CD4-positive, alpha-beta memory T cell (primary cell): ENCODE measurements around the gene TUBGCP6. TPM values are rescaled to one million over a fixed set of nuclear protein-coding genes. Genes with fewer than 3 reads are reported as not detected.
A peak's percentile ranks its signal among the peaks of the same experiment; 100 is the strongest.

Experiments
- CTCF ChIA-PET: fragments of 350-600 bp; sonication (Branson Sonifier 250); formaldehyde crosslinking; loops from one replicate; lab custom pipeline; 2021; ENCODE audit warnings: inconsistent platforms; ENCODE audit not compliant: partially characterized antibody; lab: Charles Lee
- POLR2A ChIA-PET: fragments of 350-600 bp; sonication (Branson Sonifier 250); formaldehyde crosslinking; loops from one replicate; lab custom pipeline; 2021; ENCODE audit not compliant: partially characterized antibody; lab: Charles Lee
- DNase-seq, 5 donors: peaks; one replicate each; pipeline versions ENCODE4 v3.0.0 to v3.0.0-alpha.2; 2020 to 2022; ENCODE audit warnings: mixed read lengths in 1 of 5
- H3K27ac ChIP-seq: one replicate; pipeline ENCODE4 v1.7.0; 2013; ENCODE audit warnings: low read depth, low read length
- H3K27me3 ChIP-seq: 2 replicates; pipeline ENCODE4 v1.7.0; 2013; ENCODE audit warnings: mild to moderate bottlenecking, low read length, moderate library complexity; ENCODE audit not compliant: insufficient read depth
- H3K36me3 ChIP-seq: 2 replicates; pipeline ENCODE4 v1.7.0; 2013; ENCODE audit warnings: mild to moderate bottlenecking, low read length, moderate library complexity; ENCODE audit not compliant: insufficient read depth
- H3K4me1 ChIP-seq: 2 replicates; pipeline ENCODE4 v1.7.0; 2013; ENCODE audit warnings: mild to moderate bottlenecking, low read length, moderate library complexity; ENCODE audit not compliant: insufficient read depth
- H3K4me3 ChIP-seq, 2 donors: one replicate each; pipeline ENCODE4 v1.7.0; 2013; ENCODE audit warnings: low read length in 2 of 2, mild to moderate bottlenecking in 1 of 2
- H3K9me3 ChIP-seq, 2 donors: one replicate each; pipeline ENCODE4 v1.7.0; 2013; ENCODE audit warnings: low read length in 2 of 2, control low read depth in 1 of 2; ENCODE audit not compliant: control insufficient read depth in 1 of 2
- H3K27ac Mint-ChIP-seq, 7 donors: one replicate each; pipeline ENCODE4 v1.8.0; 2020 to 2021; ENCODE audit warnings: mixed read lengths in 7 of 7, mild to moderate bottlenecking in 6 of 7, inconsistent platforms in 3 of 7, moderate library complexity in 3 of 7
- H3K27me3 Mint-ChIP-seq, 2 donors: one replicate each; pipeline ENCODE4 v1.8.0; 2020 to 2021; ENCODE audit warnings: mixed read lengths in 2 of 2
- H3K36me3 Mint-ChIP-seq, 2 donors: one replicate each; pipeline ENCODE4 v1.8.0; 2020 to 2021; ENCODE audit warnings: mixed read lengths in 2 of 2, inconsistent platforms in 1 of 2, mild to moderate bottlenecking in 1 of 2
- H3K4me1 Mint-ChIP-seq, 4 donors: one replicate each; pipeline ENCODE4 v1.8.0; 2020 to 2021; ENCODE audit warnings: mixed read lengths in 4 of 4, mild to moderate bottlenecking in 1 of 4
- H3K4me3 Mint-ChIP-seq, 8 donors: one replicate each; pipeline ENCODE4 v1.8.0; 2020 to 2021; ENCODE audit warnings: mixed read lengths in 8 of 8, mild to moderate bottlenecking in 7 of 8, moderate library complexity in 6 of 8, inconsistent platforms in 3 of 8
- H3K9me3 Mint-ChIP-seq, 8 donors: one replicate each; pipeline ENCODE4 v1.8.0; 2020 to 2021; ENCODE audit warnings: mixed read lengths in 8 of 8, mild to moderate bottlenecking in 5 of 8, inconsistent platforms in 3 of 8, moderate library complexity in 1 of 8
- intact Hi-C: fragments of 100-400 bp; cut with micrococcal nuclease; formaldehyde crosslinking; loops from one replicate; pipeline ENCODE4 v1.15.1; 2023
- polyA plus RNA-seq, 2 donors: library from polyadenylated mRNA; unstranded; fragments of 300-500 nt; fragmentation: Illumina TruSeq; gene quantifications; one replicate each; pipeline ENCODE4 v1.2.3, GENCODE V29; 2021
- total RNA-seq, 2 experiments: library from RNA; stranded (reverse); gene quantifications; one replicate each; pipeline ENCODE4 v1.2.3, GENCODE V29; 2021

Gene TUBGCP6
- total and polyA plus RNA-seq, 4 experiments from 2014 or later = 16.5 to 133 (median 76.2) TPM

DNA sequence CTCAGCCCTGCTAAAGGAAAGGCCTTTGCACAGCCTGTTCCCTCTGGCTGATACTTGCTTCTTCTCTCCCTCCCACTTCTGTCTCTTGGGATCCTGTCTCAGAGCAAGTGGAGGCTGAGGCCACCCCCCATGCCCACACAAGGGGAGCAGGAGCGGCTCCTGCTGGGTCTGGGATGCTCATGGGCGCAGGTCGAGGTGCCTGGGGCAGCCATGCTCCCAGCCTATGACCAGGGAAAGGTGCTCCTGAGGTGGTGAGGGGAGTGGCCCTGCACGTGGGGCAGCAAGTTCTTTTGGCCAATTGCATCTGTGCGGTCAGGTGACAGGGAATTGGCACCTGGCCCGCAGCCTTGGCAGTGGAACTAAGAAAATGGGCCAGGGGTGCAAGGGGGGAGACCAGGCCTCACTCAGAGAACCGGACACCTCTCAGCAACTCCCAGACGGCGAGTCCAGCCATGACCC, 23.9 kb upstream of the TUBGCP6 start:
- H3K4me1 Mint-ChIP-seq = peaks cover 1 to 18% (median 8%) of the 10 kb centered on the region in 4 donors
- no peaks in the 10 kb centered on the region for H3K36me3 ChIP-seq
- no peaks in the 10 kb centered on the region for H3K9me3 ChIP-seq
- intact Hi-C loops = no loop called here
- H3K4me1 ChIP-seq = peaks cover 27% of the 10 kb centered on the region
- peaks cover 0 to 3% of the 10 kb centered on the region in 2 donors for H3K27me3 Mint-ChIP-seq
- peak overlapping the region in 4 of 8 donors; percentile 25 to 57 (median 44) for H3K4me3 Mint-ChIP-seq
- no peak overlapping the region for H3K4me3 ChIP-seq
- no peaks in the 10 kb centered on the region for H3K36me3 Mint-ChIP-seq
- no peaks in the 10 kb centered on the region for H3K27me3 ChIP-seq
- CTCF ChIA-PET = interaction anchor here (3.0 kb wide), 1 partner anchor 16 kb away, joined by 19 read pairs; the partner anchor contains the start of gene HDAC10
- POLR2A ChIA-PET = interaction anchor here (1.0 to 4.6 kb wide), 3 partner anchors 18 to 77 kb away, joined by 3 to 26 read pairs (median 5); partner anchors contain the start of genes HDAC10 and TUBGCP6
- H3K27ac ChIP-seq = no peak overlapping the region
- H3K27ac Mint-ChIP-seq = peak overlapping the region in 1 of 7 donors; percentile 54
- no peaks in the 10 kb centered on the region for H3K9me3 Mint-ChIP-seq
- DNase-seq = no peak

DNA sequence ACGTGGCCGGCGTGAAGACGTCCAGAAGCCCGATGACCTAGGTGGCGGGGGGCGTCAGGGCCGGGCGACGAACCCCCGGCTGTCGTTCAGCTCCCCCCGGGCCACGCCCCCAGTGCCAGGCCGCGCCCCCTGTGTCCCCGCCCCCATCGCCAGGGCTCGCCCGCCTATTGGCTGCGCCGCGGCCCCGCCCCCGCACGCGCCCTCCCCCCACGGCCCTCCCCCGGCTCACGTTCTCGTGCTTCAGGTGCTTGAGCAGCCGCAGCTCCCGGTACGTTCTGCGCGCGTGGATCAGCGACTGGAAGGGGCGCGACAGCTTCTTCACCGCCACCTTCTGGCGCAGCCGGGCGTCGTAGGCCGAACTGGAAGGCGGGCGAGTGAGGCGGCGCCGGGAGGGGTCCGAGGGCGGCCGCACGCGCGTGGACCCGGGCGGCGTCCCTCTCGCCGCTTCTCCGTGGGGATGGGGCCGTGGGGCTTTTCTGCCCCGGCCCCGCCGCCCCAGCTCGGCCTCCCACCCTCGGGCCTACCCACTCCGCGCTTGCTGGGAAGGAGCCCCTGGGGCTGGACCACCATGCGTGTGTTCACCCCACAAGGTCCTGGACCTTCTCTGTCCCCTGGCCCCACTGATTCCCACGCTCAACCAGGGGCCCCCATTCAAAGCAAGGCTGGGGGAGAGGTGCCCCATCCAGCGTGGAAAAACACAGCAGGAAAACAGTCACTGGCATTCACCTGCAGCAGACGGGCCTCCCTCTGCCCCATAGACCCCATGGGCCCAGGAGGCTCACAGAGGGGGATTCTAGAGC, 23.0 kb upstream of the TUBGCP6 start:
- H3K27ac ChIP-seq = no peak overlapping the region
- no peaks in the 10 kb centered on the region for H3K9me3 ChIP-seq
- H3K4me1 ChIP-seq = peaks cover 27% of the 10 kb centered on the region
- Mint-ChIP-seq H3K4me1 (peaks cover 1 to 17% (median 8%) of the 10 kb centered on the region in 4 donors), H3K4me3 (peak overlapping the region in 3 of 8 donors; percentile 17 to 52 (median 39)), H3K9me3 (no peaks in the 10 kb centered on the region), H3K27me3 (peaks cover 0 to 5% of the 10 kb centered on the region in 2 donors), H3K27ac (peak overlapping the region in 1 of 7 donors; percentile 54), H3K36me3 (no peaks in the 10 kb centered on the region)
- H3K4me3 ChIP-seq = no peak overlapping the region
- no peaks in the 10 kb centered on the region for H3K27me3 ChIP-seq
- POLR2A ChIA-PET = interaction anchor here (1.2 to 4.6 kb wide), 3 partner anchors 17 to 27 kb away, joined by 3 to 26 read pairs (median 5); partner anchors contain the start of gene HDAC10
- intact Hi-C loops = no loop called here
- DNase-seq = peak in 4 of 5 donors; percentile 31 to 65 (median 50)
- CTCF ChIA-PET = interaction anchor here (3.0 kb wide), 1 partner anchor 15 kb away, joined by 19 read pairs; the partner anchor contains the start of gene HDAC10
- H3K36me3 ChIP-seq = no peaks in the 10 kb centered on the region

DNA sequence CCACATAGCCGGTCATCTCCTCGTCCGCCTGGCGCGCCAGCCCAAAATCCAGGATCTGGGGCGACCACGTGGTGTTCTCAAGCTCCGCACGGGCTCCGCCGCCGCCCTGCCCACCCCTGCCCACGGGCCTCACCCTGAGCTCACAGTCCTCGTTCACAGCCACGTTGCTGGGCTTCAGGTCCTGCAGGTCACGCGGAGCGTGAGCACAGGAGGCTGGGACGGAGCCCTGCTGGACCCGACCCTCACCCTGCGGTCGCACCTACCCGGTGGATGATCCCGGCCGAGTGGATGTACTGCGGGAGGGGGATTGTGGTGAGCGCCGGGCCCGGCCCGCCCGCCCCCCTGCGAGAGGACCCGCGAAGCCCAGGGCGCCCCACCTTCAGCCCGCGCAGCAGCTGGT, 22.2 kb upstream of the TUBGCP6 start:
- intact Hi-C loops = no loop called here
- no peaks in the 10 kb centered on the region for H3K9me3 ChIP-seq
- Mint-ChIP-seq H3K27ac (no peak overlapping the region), H3K4me1 (peaks cover 1 to 23% (median 12%) of the 10 kb centered on the region in 4 donors), H3K4me3 (no peak overlapping the region), H3K9me3 (no peaks in the 10 kb centered on the region), H3K27me3 (peaks cover 4 to 13% of the 10 kb centered on the region in 2 donors), H3K36me3 (no peaks in the 10 kb centered on the region)
- no peak for DNase-seq
- ChIA-PET CTCF (interaction anchor here (1.3 to 3.0 kb wide), 2 partner anchors 15 to 75 kb away, joined by 5 to 19 read pairs; partner anchors contain the start of gene HDAC10), POLR2A (interaction anchor here (1.1 to 4.6 kb wide), 3 partner anchors 16 to 26 kb away, joined by 4 to 26 read pairs (median 5); partner anchors contain the start of gene HDAC10)
- peaks cover 31% of the 10 kb centered on the region for H3K4me1 ChIP-seq
- H3K27ac ChIP-seq = no peak overlapping the region
- no peaks in the 10 kb centered on the region for H3K27me3 ChIP-seq
- no peaks in the 10 kb centered on the region for H3K36me3 ChIP-seq
- H3K4me3 ChIP-seq = no peak overlapping the region

DNA sequence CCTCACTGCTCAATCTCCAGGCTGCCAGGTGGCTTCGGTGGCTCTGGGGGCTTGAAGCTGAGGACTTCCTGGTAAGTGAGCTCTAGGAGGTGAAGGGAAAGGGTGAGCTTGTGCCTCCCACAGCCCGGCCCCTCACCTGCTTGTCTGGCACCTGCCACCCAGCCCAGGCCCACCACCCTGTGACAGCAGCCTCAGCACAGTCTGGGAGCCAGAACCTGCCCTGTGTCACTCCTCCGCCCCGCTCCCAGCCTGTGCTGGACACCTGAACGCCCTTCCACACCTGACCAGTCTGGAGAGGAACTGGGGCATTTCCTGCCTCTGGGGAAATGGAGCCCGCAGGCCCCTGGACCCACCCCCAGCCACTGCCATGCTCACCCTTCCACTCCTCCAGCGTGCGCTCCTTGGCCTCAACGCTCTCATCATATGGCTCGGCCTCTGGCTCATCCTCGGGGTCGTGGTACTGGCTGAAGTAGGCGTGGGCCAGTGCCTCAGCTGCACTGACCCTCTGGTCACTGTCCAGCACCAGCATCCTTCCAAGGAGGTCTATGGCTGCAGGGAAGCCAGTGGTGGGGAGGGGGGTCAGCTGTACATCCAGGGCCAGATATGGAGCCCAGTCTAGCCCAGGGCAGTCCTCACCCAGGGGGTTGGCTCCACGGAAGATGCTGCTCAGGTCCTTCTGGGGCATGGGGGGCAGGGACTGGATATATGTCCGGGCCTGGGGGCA, 20.3 kb upstream of the TUBGCP6 start:
- POLR2A ChIA-PET = no interaction called here
- Histone ChIP-seq H3K9me3 (no peaks in the 10 kb centered on the region), H3K36me3 (no peaks in the 10 kb centered on the region), H3K27ac (no peak overlapping the region), H3K27me3 (no peaks in the 10 kb centered on the region), H3K4me1 (peaks cover 20% of the 10 kb centered on the region), H3K4me3 (no peak overlapping the region)
- Mint-ChIP-seq H3K4me3 (no peak overlapping the region), H3K36me3 (no peaks in the 10 kb centered on the region), H3K4me1 (peaks cover 0 to 16% (median 9%) of the 10 kb centered on the region in 4 donors), H3K27me3 (peaks cover 6 to 15% of the 10 kb centered on the region in 2 donors), H3K9me3 (no peaks in the 10 kb centered on the region), H3K27ac (peak overlapping the region in 1 of 7 donors; percentile 42)
- intact Hi-C loops = no loop called here
- DNase-seq = no peak
- CTCF ChIA-PET = no interaction called here

DNA sequence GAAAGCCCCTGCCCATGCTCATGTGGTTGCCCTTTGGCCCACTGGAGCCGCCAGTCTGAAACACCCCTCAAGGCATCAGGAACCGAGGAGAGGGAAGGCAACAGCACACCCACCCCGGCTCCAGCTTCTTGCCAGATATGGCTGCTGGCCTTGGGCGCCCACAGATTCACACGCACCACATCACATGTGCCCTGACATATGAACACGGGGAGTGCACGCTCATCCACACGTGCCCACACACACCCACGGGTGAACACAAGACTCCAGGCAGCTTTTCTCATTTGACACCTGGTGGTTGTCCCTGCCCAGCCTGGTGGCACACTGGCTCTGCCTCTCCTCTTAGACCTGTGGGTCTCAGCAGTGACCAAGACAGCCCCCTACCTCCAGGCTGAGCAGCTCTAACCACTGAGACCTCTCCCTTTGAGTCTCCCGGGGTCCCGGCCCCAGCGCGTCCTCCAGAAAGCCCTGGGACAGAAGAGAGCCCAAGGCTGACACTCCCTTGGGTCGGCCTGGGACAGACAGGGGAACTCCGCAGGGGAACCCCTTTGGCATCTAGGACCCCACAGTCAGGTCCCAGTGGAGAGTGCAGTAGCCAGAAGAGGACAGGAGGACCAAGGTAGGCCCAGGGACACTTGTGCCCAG, 19.4 kb upstream of the TUBGCP6 start:
- H3K36me3 Mint-ChIP-seq = no peaks in the 10 kb centered on the region

DNA sequence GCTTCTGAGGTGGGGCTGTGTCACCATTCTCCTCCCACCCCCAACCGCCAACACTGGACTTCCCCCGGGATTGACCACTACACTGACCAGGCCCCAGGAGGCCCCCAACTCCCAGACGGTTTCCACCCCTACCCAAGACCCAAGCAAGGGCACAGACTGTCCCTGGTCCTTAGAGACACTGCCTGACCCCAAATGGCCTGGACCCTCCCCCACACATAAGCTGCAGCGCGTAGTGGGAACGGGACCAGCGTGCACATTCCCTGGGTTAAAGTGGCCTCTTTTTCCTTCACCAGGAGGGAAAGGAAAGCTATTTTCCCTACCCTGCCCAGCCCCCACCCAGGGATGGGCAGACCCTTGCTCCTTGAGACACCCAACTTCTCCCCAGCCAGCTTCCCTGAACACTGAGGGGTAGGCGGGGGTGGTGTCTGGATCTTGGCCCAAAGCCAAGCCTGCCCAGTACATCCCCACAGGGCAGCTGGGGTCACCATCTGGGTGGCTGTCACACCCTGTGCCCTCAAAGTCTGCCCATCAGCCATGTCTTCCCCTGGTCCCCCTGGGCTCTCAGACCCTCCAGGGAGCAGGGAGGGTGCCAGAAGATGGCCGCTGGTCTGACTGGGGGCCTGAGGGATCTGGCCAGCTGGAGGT, 18.3 kb upstream of the TUBGCP6 start:
- Histone ChIP-seq H3K27me3 (no peaks in the 10 kb centered on the region), H3K4me1 (peaks cover 7% of the 10 kb centered on the region), H3K4me3 (no peak overlapping the region), H3K9me3 (no peaks in the 10 kb centered on the region), H3K27ac (no peak overlapping the region), H3K36me3 (no peaks in the 10 kb centered on the region)
- H3K27me3 Mint-ChIP-seq = peaks cover 10 to 20% of the 10 kb centered on the region in 2 donors
- ChIA-PET CTCF (interaction anchor here (1.4 kb wide), 1 partner anchor 11 kb away, joined by 3 read pairs; no protein-coding TSS in a partner anchor), POLR2A (interaction anchor here (1.4 kb wide), 1 partner anchor 12 kb away, joined by 3 read pairs; no protein-coding TSS in a partner anchor)
- H3K9me3 Mint-ChIP-seq = no peaks in the 10 kb centered on the region
- no peak overlapping the region for H3K27ac Mint-ChIP-seq
- H3K36me3 Mint-ChIP-seq = no peaks in the 10 kb centered on the region
- no peak for DNase-seq
- H3K4me1 Mint-ChIP-seq = peaks cover 0 to 8% (median 7%) of the 10 kb centered on the region in 4 donors
- H3K4me3 Mint-ChIP-seq = no peak overlapping the region
- intact Hi-C loops = no loop called here

More for the DNA sequence above, 19.4 kb upstream of the TUBGCP6 start:
- intact Hi-C loops = no loop called here
- Histone ChIP-seq H3K4me1 (peaks cover 14% of the 10 kb centered on the region), H3K4me3 (no peak overlapping the region), H3K9me3 (no peaks in the 10 kb centered on the region), H3K27me3 (no peaks in the 10 kb centered on the region), H3K27ac (no peak overlapping the region), H3K36me3 (no peaks in the 10 kb centered on the region)
- H3K27me3 Mint-ChIP-seq = peaks cover 6 to 15% of the 10 kb centered on the region in 2 donors
- DNase-seq = no peak
- peak overlapping the region in 1 of 8 donors; percentile 7 for H3K4me3 Mint-ChIP-seq
- CTCF ChIA-PET = interaction anchor here (1.4 kb wide), 1 partner anchor 12 kb away, joined by 3 read pairs; no protein-coding TSS in a partner anchor
- H3K4me1 Mint-ChIP-seq = peaks cover 0 to 16% (median 9%) of the 10 kb centered on the region in 4 donors
- no peak overlapping the region for H3K27ac Mint-ChIP-seq
- POLR2A ChIA-PET = no interaction called here
- H3K9me3 Mint-ChIP-seq = no peaks in the 10 kb centered on the region
